Mesendoderm (in vitro differentiated cells): ENCODE results near the gene GRIK2.

ENCODE experiments used
- DNase-seq: peaks from one replicate; pipeline ENCODE4 v3.0.0; 2013
- H2AK5ac ChIP-seq: 2 replicates; pipeline ENCODE4 v1.6.1; 2013; ENCODE audit warnings: low read length, inconsistent platforms
- H2BK120ac ChIP-seq: 2 replicates; pipeline ENCODE4 v1.6.1; 2013; ENCODE audit warnings: low read depth, mild to moderate bottlenecking, low read length, moderate library complexity, mixed read lengths
- H2BK15ac ChIP-seq: replicated peaks from 2 replicates; pipeline ENCODE4 v1.6.1; 2013; ENCODE audit warnings: low read depth, mild to moderate bottlenecking, moderate library complexity
- H2BK5ac ChIP-seq: 2 replicates; pipeline ENCODE4 v1.6.1; 2013; ENCODE audit warnings: low read length, inconsistent platforms
- H3K18ac ChIP-seq: 2 replicates; pipeline ENCODE4 v1.6.1; 2013; ENCODE audit warnings: mild to moderate bottlenecking, low read length, mixed read lengths
- H3K23ac ChIP-seq: one replicate; pipeline ENCODE4 v1.6.1; 2013; ENCODE audit warnings: low read length
- H3K27ac ChIP-seq: 2 replicates; pipeline ENCODE4 v1.5.1; 2013; ENCODE audit warnings: low read depth, mild to moderate bottlenecking, inconsistent platforms, low read length, moderate library complexity
- H3K27me3 ChIP-seq: 2 replicates; pipeline ENCODE4 v1.6.1; 2013; ENCODE audit warnings: low read length, control low read depth, mild to moderate bottlenecking, inconsistent platforms; ENCODE audit not compliant: insufficient read depth, poor library complexity
- H3K36me3 ChIP-seq: 2 replicates; pipeline ENCODE4 v1.6.1; 2013; ENCODE audit warnings: low read length, inconsistent platforms; ENCODE audit not compliant: control insufficient read depth, insufficient read depth
- H3K4ac ChIP-seq: one replicate; pipeline ENCODE4 v1.6.1; 2013; ENCODE audit warnings: low read depth, mild to moderate bottlenecking, low read length, moderate library complexity
- H3K4me1 ChIP-seq: 2 replicates; pipeline ENCODE4 v1.6.1; 2013; ENCODE audit warnings: low read depth, low read length, inconsistent platforms; ENCODE audit not compliant: control insufficient read depth
- H3K4me2 ChIP-seq: 2 replicates; pipeline ENCODE4 v1.6.1; 2013; ENCODE audit warnings: low read length
- H3K4me3 ChIP-seq: 2 replicates; pipeline ENCODE4 v1.5.1; 2013; ENCODE audit warnings: mild to moderate bottlenecking, low read length
- H3K56ac ChIP-seq: one replicate; pipeline ENCODE4 v1.6.1; 2013; ENCODE audit warnings: low read length
- H3K79me1 ChIP-seq: 2 replicates; pipeline ENCODE4 v1.6.1; 2013; ENCODE audit warnings: low read length, inconsistent platforms
- H3K79me2 ChIP-seq: 2 replicates; pipeline ENCODE4 v1.6.1; 2013; ENCODE audit warnings: mild to moderate bottlenecking, low read length; ENCODE audit not compliant: control insufficient read depth, insufficient read depth
- H3K9ac ChIP-seq: 2 replicates; pipeline ENCODE4 v1.6.1; 2013; ENCODE audit warnings: low read length, inconsistent platforms
- H4K5ac ChIP-seq: one replicate; pipeline ENCODE4 v1.6.1; 2013; ENCODE audit warnings: low read length
- H4K8ac ChIP-seq: one replicate; pipeline ENCODE4 v1.6.1; 2013; ENCODE audit warnings: low read depth, mild to moderate bottlenecking, control low read depth, low read length, moderate library complexity
- WGBS: extraction: QIAGEN DNeasy Blood & Tissue Kit; methylation state at CpG from one replicate; pipeline ENCODE4 v1.1.7; 2013; ENCODE audit warnings: low lambda C conversion rate, missing lambda C conversion rate; ENCODE audit not compliant: insufficient coverage; ENCODE audit errors: extremely low coverage; 5-methylcytosine and 5-hydroxymethylcytosine counted together

GRIK2 gene

DNA sequence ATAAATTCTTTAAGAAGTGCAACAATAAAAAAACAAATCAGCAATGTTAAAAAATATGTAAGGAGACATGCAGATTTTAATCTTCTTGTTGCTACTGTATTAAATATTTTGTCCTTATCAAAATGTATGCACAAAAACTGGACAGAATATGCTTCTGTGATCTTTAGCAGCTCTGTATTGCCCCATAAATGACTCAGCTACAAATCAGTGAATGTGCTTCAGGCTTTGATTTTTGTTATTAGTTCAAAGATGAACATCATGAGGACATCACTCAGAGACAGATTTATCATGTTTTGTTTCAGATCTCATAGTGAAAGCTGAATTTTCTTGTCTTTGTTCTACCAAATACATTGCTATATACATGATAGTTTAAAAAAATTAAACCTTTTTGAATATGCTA lies 312.4 kb downstream of the GRIK2 start:
- no peaks in the 10 kb centered on the region for H3K4me1 ChIP-seq
- DNase-seq, result no peak
- no peak overlapping the region for H3K27ac ChIP-seq
- no peak overlapping the region for H2BK15ac ChIP-seq
- no peak overlapping the region for H2BK5ac ChIP-seq
- no peak overlapping the region for H3K56ac ChIP-seq
- H2BK120ac ChIP-seq, result no peak overlapping the region
- no peaks in the 10 kb centered on the region for H3K79me2 ChIP-seq
- H2AK5ac ChIP-seq, result no peak overlapping the region
- no peak overlapping the region for H3K23ac ChIP-seq
- no peak overlapping the region for H3K18ac ChIP-seq
- no peak overlapping the region for H3K4me3 ChIP-seq
- H4K8ac ChIP-seq, result no peak overlapping the region
- H3K79me1 ChIP-seq, result no peaks in the 10 kb centered on the region
- H3K36me3 ChIP-seq, result no peaks in the 10 kb centered on the region
- no peak overlapping the region for H3K4ac ChIP-seq
- H3K27me3 ChIP-seq, result no peaks in the 10 kb centered on the region
- H3K9ac ChIP-seq, result no peak overlapping the region
- no peak overlapping the region for H3K4me2 ChIP-seq
- no peak overlapping the region for H4K5ac ChIP-seq

GRCh38 chr6:101706576-101706975 lies 313.1 kb downstream of the GRIK2 start:
- no peak for DNase-seq
- Histone ChIP-seq H3K27me3 (no peaks in the 10 kb centered on the region), H2AK5ac (no peak overlapping the region), H3K18ac (no peak overlapping the region), H3K9ac (no peak overlapping the region), H2BK15ac (no peak overlapping the region), H3K4ac (no peak overlapping the region), H4K8ac (no peak overlapping the region), H2BK5ac (no peak overlapping the region), H3K4me2 (no peak overlapping the region), H2BK120ac (no peak overlapping the region), H3K4me1 (no peaks in the 10 kb centered on the region), H4K5ac (no peak overlapping the region), H3K56ac (no peak overlapping the region), H3K23ac (no peak overlapping the region), H3K79me2 (no peaks in the 10 kb centered on the region), H3K36me3 (no peaks in the 10 kb centered on the region), H3K4me3 (no peak overlapping the region), H3K27ac (no peak overlapping the region), H3K79me1 (no peaks in the 10 kb centered on the region)
- WGBS, result no CpG with 5 or more reads among the region's 1 CpG

GRCh38 chr6:101711518-101711917 lies 318.0 kb downstream of the GRIK2 start:
- H3K9ac ChIP-seq, result no peak overlapping the region
- no peaks in the 10 kb centered on the region for H3K79me1 ChIP-seq
- H2AK5ac ChIP-seq, result no peak overlapping the region
- no peak overlapping the region for H2BK15ac ChIP-seq
- no peak overlapping the region for H3K27ac ChIP-seq
- no peak overlapping the region for H4K5ac ChIP-seq
- H3K4me1 ChIP-seq, result no peaks in the 10 kb centered on the region
- no peak for DNase-seq
- WGBS, result no CpG with 5 or more reads among the region's 1 CpG
- H2BK120ac ChIP-seq, result no peak overlapping the region
- no peaks in the 10 kb centered on the region for H3K27me3 ChIP-seq
- H3K79me2 ChIP-seq, result no peaks in the 10 kb centered on the region
- H3K36me3 ChIP-seq, result no peaks in the 10 kb centered on the region
- no peak overlapping the region for H3K56ac ChIP-seq
- no peak overlapping the region for H3K4ac ChIP-seq
- H3K4me2 ChIP-seq, result no peak overlapping the region
- H4K8ac ChIP-seq, result no peak overlapping the region
- H3K4me3 ChIP-seq, result no peak overlapping the region
- no peak overlapping the region for H3K18ac ChIP-seq
- H3K23ac ChIP-seq, result no peak overlapping the region
- H2BK5ac ChIP-seq, result no peak overlapping the region

DNA sequence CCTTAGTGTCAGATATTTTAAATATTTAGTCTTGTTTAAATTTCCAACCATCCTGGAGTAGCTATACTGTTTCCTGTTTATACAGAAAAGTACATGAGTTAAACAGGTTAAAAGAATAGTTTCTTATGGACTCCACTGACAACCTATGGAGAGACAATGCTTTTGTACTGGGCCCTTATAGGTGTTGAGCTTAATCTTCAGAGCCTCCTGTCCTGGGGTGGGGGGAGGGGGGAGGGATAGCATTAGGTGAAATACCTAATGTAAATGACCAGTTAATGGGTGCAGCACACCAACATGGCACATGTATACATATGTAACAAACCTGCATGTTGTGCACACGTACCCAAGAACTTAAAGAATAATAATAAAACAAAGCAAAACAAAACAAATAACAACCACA lies 322.9 kb downstream of the GRIK2 start:
- no peak overlapping the region for H3K4ac ChIP-seq
- no peak overlapping the region for H2AK5ac ChIP-seq
- no peaks in the 10 kb centered on the region for H3K79me2 ChIP-seq
- no peak overlapping the region for H3K4me3 ChIP-seq
- no peak overlapping the region for H3K18ac ChIP-seq
- H3K27ac ChIP-seq, result no peak overlapping the region
- peak; percentile 20 for DNase-seq
- no peak overlapping the region for H3K9ac ChIP-seq
- H3K23ac ChIP-seq, result no peak overlapping the region
- no peak overlapping the region for H4K5ac ChIP-seq
- H2BK5ac ChIP-seq, result no peak overlapping the region
- no peak overlapping the region for H2BK15ac ChIP-seq
- H3K56ac ChIP-seq, result no peak overlapping the region
- H3K79me1 ChIP-seq, result no peaks in the 10 kb centered on the region
- H2BK120ac ChIP-seq, result no peak overlapping the region
- peaks cover 3% of the 10 kb centered on the region for H3K27me3 ChIP-seq
- no peak overlapping the region for H4K8ac ChIP-seq
- no peaks in the 10 kb centered on the region for H3K4me1 ChIP-seq
- WGBS, result no CpG with 5 or more reads among the region's 1 CpG
- no peak overlapping the region for H3K4me2 ChIP-seq
- H3K36me3 ChIP-seq, result no peaks in the 10 kb centered on the region

GRCh38 chr6:101716810-101717209 lies 323.3 kb downstream of the GRIK2 start:
- Histone ChIP-seq H4K8ac (no peak overlapping the region), H3K36me3 (no peaks in the 10 kb centered on the region), H3K4ac (no peak overlapping the region), H3K27me3 (peaks cover 3% of the 10 kb centered on the region), H2BK120ac (no peak overlapping the region), H3K79me1 (no peaks in the 10 kb centered on the region), H3K56ac (no peak overlapping the region), H3K23ac (no peak overlapping the region), H3K27ac (no peak overlapping the region), H3K4me3 (no peak overlapping the region), H2AK5ac (no peak overlapping the region), H3K9ac (no peak overlapping the region), H3K18ac (no peak overlapping the region), H2BK5ac (no peak overlapping the region), H2BK15ac (no peak overlapping the region), H4K5ac (no peak overlapping the region), H3K4me1 (no peaks in the 10 kb centered on the region), H3K4me2 (no peak overlapping the region), H3K79me2 (no peaks in the 10 kb centered on the region)
- peak; percentile 70 for DNase-seq

DNA sequence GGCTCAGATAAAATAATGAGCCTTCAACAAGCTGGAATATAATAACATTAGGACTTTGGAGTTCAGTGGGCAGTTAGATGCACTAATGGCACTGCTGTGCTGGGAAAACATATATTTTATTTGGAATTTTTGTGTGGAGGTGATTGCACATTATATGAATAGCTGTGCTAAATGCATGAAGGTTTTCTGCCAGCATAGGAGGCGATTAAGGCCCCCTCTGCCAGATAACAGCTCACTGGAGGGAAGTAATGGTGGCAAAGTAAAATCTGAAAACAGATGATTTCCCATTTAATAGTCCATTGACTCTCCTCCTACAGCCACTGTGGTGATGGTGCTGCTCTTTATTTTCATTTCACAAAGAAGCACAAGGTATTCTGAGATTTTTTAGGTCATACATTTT lies 326.0 kb downstream of the GRIK2 start:
- no peaks in the 10 kb centered on the region for H3K4me1 ChIP-seq
- H4K5ac ChIP-seq, result no peak overlapping the region
- no CpG with 5 or more reads among the region's 1 CpG for WGBS

More for the DNA sequence above, 326.0 kb downstream of the GRIK2 start:
- H2BK5ac ChIP-seq, result no peak overlapping the region
- no peak overlapping the region for H3K4me2 ChIP-seq
- no peak overlapping the region for H3K4ac ChIP-seq
- H3K56ac ChIP-seq, result no peak overlapping the region
- no peak overlapping the region for H4K8ac ChIP-seq
- DNase-seq, result no peak
- no peak overlapping the region for H3K18ac ChIP-seq
- H2BK15ac ChIP-seq, result no peak overlapping the region
- no peaks in the 10 kb centered on the region for H3K79me1 ChIP-seq
- no peak overlapping the region for H2BK120ac ChIP-seq
- H3K9ac ChIP-seq, result no peak overlapping the region
- no peak overlapping the region for H3K27ac ChIP-seq
- no peaks in the 10 kb centered on the region for H3K79me2 ChIP-seq
- H2AK5ac ChIP-seq, result no peak overlapping the region
- H3K23ac ChIP-seq, result no peak overlapping the region
- peaks cover 3% of the 10 kb centered on the region for H3K27me3 ChIP-seq
- H3K36me3 ChIP-seq, result no peaks in the 10 kb centered on the region
- no peak overlapping the region for H3K4me3 ChIP-seq
